Endothelial cell of umbilical vein (primary cell): ENCODE results near the gene COL28A1. TPM values are rescaled to one million over a fixed set of nuclear protein-coding genes. Genes with fewer than 3 reads are reported as not detected.

Experiments used
- BruUV-seq: library from RNA; stranded (reverse); fragments of 400-500 nt; replicated peaks from 2 replicates; lab custom pipeline; 2021; lab: Mats Ljungman, UMichigan
- CTCF ChIA-PET: fragments of 300-600, 350-600 bp; sonication (Branson Sonifier 250); formaldehyde crosslinking; loops from one replicate; lab custom pipeline; 2021; ENCODE audit warnings: antibody characterized with exemption, inconsistent platforms; lab: Charles Lee
- POLR2A ChIA-PET: fragments of 300-600, 350-600 bp; sonication (Branson Sonifier 250); formaldehyde crosslinking; loops from one replicate; lab custom pipeline; 2021; ENCODE audit warnings: antibody characterized with exemption, inconsistent platforms; lab: Charles Lee
- DNase-seq: peaks from one replicate; pipeline ENCODE4 v3.0.0-alpha.2; 2011; ENCODE audit warnings: low read depth, low spot score
- FAIRE-seq: peaks from 2 replicates; lab custom pipeline; 2011; peaks lifted over from hg19 to GRCh38; lab: Jason Lieb, UNC
- H2AFZ ChIP-seq: 2 replicates; pipeline ENCODE4 v1.6.0; 2012; ENCODE audit warnings: low read depth, low read length, control low read depth, inconsistent platforms
- H3K27ac ChIP-seq: 2 replicates; pipeline ENCODE4 v1.5.1; 2011; ENCODE audit warnings: low read depth, mild to moderate bottlenecking, control low read depth, low read length, moderate library complexity; ENCODE audit not compliant: insufficient read depth
- H3K27me3 ChIP-seq, 2 experiments: 2 replicates each; pipeline versions ENCODE4 v1.6.0 to v1.6.1; 2011; ENCODE audit warnings: low read length in 2 of 2, mixed read lengths in 1 of 2; ENCODE audit not compliant: control insufficient read depth in 2 of 2, insufficient read depth in 2 of 2
- H3K36me3 ChIP-seq, 2 experiments: 2 replicates in 1 of 2; 3 replicates in 1 of 2; pipeline ENCODE4 v1.5.1; 2011; ENCODE audit warnings: low read length in 2 of 2, mild to moderate bottlenecking in 1 of 2, moderate library complexity in 1 of 2; ENCODE audit not compliant: control insufficient read depth in 2 of 2, insufficient read depth in 2 of 2; ENCODE audit errors: extremely low read depth in 1 of 2
- H3K4me1 ChIP-seq: 3 replicates; pipeline ENCODE4 v1.5.1; 2011; ENCODE audit warnings: mild to moderate bottlenecking, low read length; ENCODE audit not compliant: control insufficient read depth, insufficient read depth; ENCODE audit errors: extremely low read depth
- H3K4me2 ChIP-seq: 2 replicates; pipeline ENCODE4 v1.6.1; 2011; ENCODE audit warnings: low read length, control low read depth, mixed read lengths; ENCODE audit not compliant: insufficient read depth
- H3K4me3 ChIP-seq, 3 experiments: fragments of 200-600 bp in 1 of 3; sonication (generic), shearing (Covaris generic) in 1 of 3; replicated peaks in 1 of 3; 2 replicates each; pipeline ENCODE4 v1.5.1; 2011 to 2016; ENCODE audit warnings: control low read depth in 3 of 3, low read length in 3 of 3, mild to moderate bottlenecking in 2 of 3, inconsistent platforms in 1 of 3, low read depth in 1 of 3, moderate library complexity in 1 of 3; ENCODE audit not compliant: insufficient read depth in 1 of 3
- H3K79me2 ChIP-seq: 2 replicates; pipeline ENCODE4 v1.6.0; 2012; ENCODE audit warnings: low read length, inconsistent platforms; ENCODE audit not compliant: control insufficient read depth, insufficient read depth
- H3K9ac ChIP-seq: replicated peaks from 2 replicates; pipeline ENCODE3; 2011; ENCODE audit warnings: low read length, control low read depth; ENCODE audit not compliant: insufficient read depth; ENCODE audit errors: extremely low read depth
- H3K9me1 ChIP-seq: replicated peaks from 3 replicates; pipeline ENCODE4 v1.6.0; 2011; ENCODE audit warnings: mild to moderate bottlenecking, low read length; ENCODE audit not compliant: control insufficient read depth, insufficient read depth; ENCODE audit errors: extremely low read depth
- H3K9me3 ChIP-seq: replicated peaks from 2 replicates; pipeline ENCODE4 v1.5.1; 2012; ENCODE audit warnings: low read length, inconsistent platforms; ENCODE audit not compliant: control insufficient read depth, insufficient read depth
- H4K20me1 ChIP-seq: replicated peaks from 2 replicates; pipeline ENCODE3; 2011; ENCODE audit warnings: mild to moderate bottlenecking, low read length; ENCODE audit not compliant: control insufficient read depth, insufficient read depth; ENCODE audit errors: extremely low read depth
- GATA2 ChIP-seq: IDR thresholded peaks from 2 replicates; pipeline ENCODE4 v1.7.0; 2011; ENCODE audit warnings: low read depth, mild to moderate bottlenecking, moderate library complexity, mixed read lengths, low read length; ENCODE audit not compliant: insufficient read length, insufficient read depth
- POLR2AphosphoS5 ChIP-seq: IDR thresholded peaks from 2 replicates; pipeline ENCODE4 v1.6.1; 2012; ENCODE audit warnings: low read depth, mild to moderate bottlenecking, control low read depth, low read length, moderate library complexity; ENCODE audit not compliant: insufficient read depth
- dilution Hi-C: fragments of 300-500 bp; cut with MboI; formaldehyde crosslinking; loops from one replicate; pipeline ENCODE4 v1.15.0; 2019; ENCODE audit warnings: low sequenced_read_pairs; ENCODE audit not compliant: extremely low pct_ligation_motif_present
- intact Hi-C: fragments of 100-400 bp; cut with micrococcal nuclease; formaldehyde crosslinking; loops from one replicate; pipeline ENCODE4 v1.10.0; 2022
- polyA plus RNA-seq, 4 experiments: library from polyadenylated mRNA; depleted of rRNA in 3 of 4; stranded (reverse) in 3 of 4; unstranded in 1 of 4; fragments of >200 nt; gene quantifications; 2 replicates each; pipeline versions ENCODE4 v1.2.1 to v1.2.3, GENCODE V29; 2011 to 2012; ENCODE audit warnings: missing spikeins in 1 of 4
- total RNA-seq: library from RNA; stranded (reverse); gene quantifications from 2 replicates; pipeline ENCODE4 v1.2.3, GENCODE V29; 2021
- TF ChIP-seq, protein P1 (sequence below): IDR thresholded peaks from 2 replicates; pipeline ENCODE4 v1.6.1; 2011; ENCODE audit not compliant: insufficient read depth, insufficient read length
- TF ChIP-seq, protein P2 (sequence below), 2 donors: IDR thresholded peaks; 1 replicate in 1 of 2; 2 replicates in 1 of 2; pipeline ENCODE4 v1.5.1; 2011; ENCODE audit warnings: low read length in 2 of 2, mild to moderate bottlenecking in 2 of 2, moderate library complexity in 2 of 2, control low read depth in 1 of 2, inconsistent platforms in 1 of 2, low read depth in 1 of 2; ENCODE audit not compliant: insufficient read depth in 1 of 2; ENCODE audit errors: extremely low read depth in 1 of 2

Gene COL28A1
- total and polyA plus RNA-seq, 2 donors (not counting 3 experiments of a cell fraction or from before 2014, with no cell fraction given) = not detected

DNA sequence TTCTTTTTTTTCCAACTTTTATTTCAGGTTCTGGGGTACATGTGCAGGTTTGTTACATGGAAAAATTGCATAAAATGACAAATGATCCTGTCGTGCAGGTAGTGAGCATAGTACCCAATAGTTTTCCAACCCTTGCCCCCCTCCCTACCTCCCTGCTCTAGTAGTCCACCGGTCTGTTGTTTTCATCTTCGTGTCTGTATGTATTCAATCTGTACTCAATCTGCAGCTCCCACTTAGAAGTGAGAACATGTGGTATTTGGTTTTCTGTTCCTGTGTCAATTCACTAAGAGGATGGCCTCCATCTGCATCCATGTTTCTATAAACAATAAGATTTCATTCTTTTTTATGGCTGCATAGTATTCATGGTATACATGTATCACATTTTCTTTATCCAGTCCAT lies 202.1 kb downstream of the COL28A1 start:
- ChIA-PET CTCF (no interaction called here), POLR2A (no interaction called here)
- dilution Hi-C loops (no loop called here), intact Hi-C loops (no loop called here)
- no peaks in the 10 kb centered on the region for H3K36me3 ChIP-seq
- no peaks in the 10 kb centered on the region for H3K79me2 ChIP-seq
- no peak for TF ChIP-seq GATA2
- TF ChIP-seq, protein P1, sequence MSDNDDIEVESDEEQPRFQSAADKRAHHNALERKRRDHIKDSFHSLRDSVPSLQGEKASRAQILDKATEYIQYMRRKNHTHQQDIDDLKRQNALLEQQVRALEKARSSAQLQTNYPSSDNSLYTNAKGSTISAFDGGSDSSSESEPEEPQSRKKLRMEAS = no peak
- no peaks in the 10 kb centered on the region for H3K4me1 ChIP-seq
- H3K4me3 ChIP-seq = no peak overlapping the region
- H2AFZ ChIP-seq = no peak overlapping the region
- DNase-seq = no peak
- no peak overlapping the region for H3K9ac ChIP-seq
- FAIRE-seq = no peak
- no peak overlapping the region for H3K4me2 ChIP-seq
- H3K27me3 ChIP-seq = no peaks in the 10 kb centered on the region
- no peaks in the 10 kb centered on the region for H3K9me1 ChIP-seq
- H4K20me1 ChIP-seq = no peaks in the 10 kb centered on the region
- H3K9me3 ChIP-seq = no peaks in the 10 kb centered on the region
- H3K27ac ChIP-seq = no peak overlapping the region
- BruUV-seq = no TSS peak

DNA sequence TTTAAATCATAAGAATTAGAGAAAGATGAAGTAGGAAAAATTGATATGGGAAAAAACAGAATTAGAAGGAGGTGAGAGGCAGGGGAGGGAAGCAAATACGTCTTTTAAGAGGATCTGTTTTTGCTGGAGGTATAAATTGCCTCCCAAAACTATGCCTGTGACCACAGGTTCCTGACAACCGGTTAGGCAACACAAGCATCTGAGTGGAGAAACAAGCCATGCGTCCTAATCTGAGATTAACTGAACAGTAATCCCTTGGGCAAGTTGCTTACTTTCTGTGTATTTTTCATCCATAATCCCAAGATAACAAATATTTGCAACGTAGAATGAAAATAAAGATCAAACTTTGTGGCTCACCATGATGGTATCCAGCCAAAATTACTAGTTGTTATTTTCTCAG lies 204.2 kb downstream of the COL28A1 start:
- ChIA-PET CTCF (no interaction called here), POLR2A (no interaction called here)
- Histone ChIP-seq H3K27me3 (no peaks in the 10 kb centered on the region), H4K20me1 (no peaks in the 10 kb centered on the region), H3K9me3 (no peaks in the 10 kb centered on the region), H3K36me3 (no peaks in the 10 kb centered on the region), H3K4me2 (no peak overlapping the region), H3K79me2 (no peaks in the 10 kb centered on the region), H3K4me1 (no peaks in the 10 kb centered on the region), H3K4me3 (no peak overlapping the region), H3K9ac (no peak overlapping the region), H3K9me1 (no peaks in the 10 kb centered on the region), H3K27ac (no peak overlapping the region), H2AFZ (no peak overlapping the region)
- dilution Hi-C loops = no loop called here
- no TSS peak for BruUV-seq
- FAIRE-seq (no peak), DNase-seq (no peak)
- intact Hi-C loops = no loop called here
- TF ChIP-seq, protein P2, sequence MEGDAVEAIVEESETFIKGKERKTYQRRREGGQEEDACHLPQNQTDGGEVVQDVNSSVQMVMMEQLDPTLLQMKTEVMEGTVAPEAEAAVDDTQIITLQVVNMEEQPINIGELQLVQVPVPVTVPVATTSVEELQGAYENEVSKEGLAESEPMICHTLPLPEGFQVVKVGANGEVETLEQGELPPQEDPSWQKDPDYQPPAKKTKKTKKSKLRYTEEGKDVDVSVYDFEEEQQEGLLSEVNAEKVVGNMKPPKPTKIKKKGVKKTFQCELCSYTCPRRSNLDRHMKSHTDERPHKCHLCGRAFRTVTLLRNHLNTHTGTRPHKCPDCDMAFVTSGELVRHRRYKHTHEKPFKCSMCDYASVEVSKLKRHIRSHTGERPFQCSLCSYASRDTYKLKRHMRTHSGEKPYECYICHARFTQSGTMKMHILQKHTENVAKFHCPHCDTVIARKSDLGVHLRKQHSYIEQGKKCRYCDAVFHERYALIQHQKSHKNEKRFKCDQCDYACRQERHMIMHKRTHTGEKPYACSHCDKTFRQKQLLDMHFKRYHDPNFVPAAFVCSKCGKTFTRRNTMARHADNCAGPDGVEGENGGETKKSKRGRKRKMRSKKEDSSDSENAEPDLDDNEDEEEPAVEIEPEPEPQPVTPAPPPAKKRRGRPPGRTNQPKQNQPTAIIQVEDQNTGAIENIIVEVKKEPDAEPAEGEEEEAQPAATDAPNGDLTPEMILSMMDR (IDR thresholded peaks at IDR 0.05; ENCODE audit: extremely low read depth in 1 of 2, insufficient read depth in 1 of 2, low read depth in 1 of 2, low read length in 2 of 2) = no peak
- TF ChIP-seq POLR2AphosphoS5 = no peak
